GM19324 (cell line): ENCODE data around the gene CYTIP.
"Not testable (repeated sequence)": the region's sequence is repeated elsewhere in the genome, so short reads cannot be mapped to it uniquely, and the experiment has no call there.

Experiments used
- ATAC-seq: cut with Tn5 transposase; IDR thresholded peaks from one replicate; pipeline ENCODE4 v1.9.1; 2021; ENCODE audit warnings: mild to moderate bottlenecking, moderate library complexity; ENCODE audit not compliant: unreplicated experiment, low FRiP score

Gene CYTIP

GRCh38 chr2:157386747-157387146 lies 57.1 kb downstream of the CYTIP start:
- no peak for ATAC-seq

- ATAC-seq, result no peak
These were observed 57.6 kb downstream of the CYTIP start for GRCh38 chr2:157386247-157386646.

GRCh38 chr2:157377861-157378260 lies 66.0 kb downstream of the CYTIP start:
- no peak for ATAC-seq

GRCh38 chr2:157376041-157376440 lies 67.8 kb downstream of the CYTIP start:
- ATAC-seq, result no peak

- no peak for ATAC-seq
These were observed 68.5 kb downstream of the CYTIP start for GRCh38 chr2:157375384-157375783.

- not testable (repeated sequence) for ATAC-seq
These were observed 75.4 kb downstream of the CYTIP start for GRCh38 chr2:157368508-157368907.

- no peak for ATAC-seq
These were observed 76.2 kb downstream of the CYTIP start for GRCh38 chr2:157367704-157368103.
